Measurements from ENCODE around the gene RNF166. TPM values are rescaled to one million over a fixed set of nuclear protein-coding genes. Genes with fewer than 3 reads are reported as not detected.

The RNF166 gene
- total RNA-seq, 1 donor from 2014 or later, result 50.6 TPM

GRCh38 chr16:88697116-88697830, 8.9 kb downstream of the RNF166 start:
- H3K27me3 ChIP-seq, result no peaks in the 10 kb centered on the region
- ATAC-seq (no peak), DNase-seq (no peak)
- intact Hi-C loops (cut with DNase I), result no loop called here
- H3K27ac ChIP-seq, result no peak overlapping the region
- peaks cover 29% of the 10 kb centered on the region for H3K4me1 ChIP-seq
- no peak for TF ChIP-seq CTCF (IDR thresholded peaks at IDR 0.05)
- H3K9me3 ChIP-seq, result no peaks in the 10 kb centered on the region
- no peak overlapping the region for H3K4me3 ChIP-seq
- peaks cover 36% of the 10 kb centered on the region for H3K36me3 ChIP-seq

- ATAC-seq (no peak), DNase-seq (no peak)
- Histone ChIP-seq H3K27me3 (no peaks in the 10 kb centered on the region), H3K9me3 (no peaks in the 10 kb centered on the region), H3K36me3 (peaks cover 36% of the 10 kb centered on the region), H3K4me1 (peaks cover 25% of the 10 kb centered on the region), H3K27ac (no peak overlapping the region), H3K4me3 (no peak overlapping the region)
- TF ChIP-seq CTCF (IDR thresholded peaks at IDR 0.05), result no peak
- intact Hi-C loops (cut with DNase I), result no loop called here
These were observed 9.8 kb downstream of the RNF166 start for GRCh38 chr16:88696441-88696840.

- Histone ChIP-seq H3K36me3 (peaks cover 36% of the 10 kb centered on the region), H3K27me3 (peaks cover 7% of the 10 kb centered on the region), H3K27ac (no peak overlapping the region), H3K4me3 (no peak overlapping the region), H3K9me3 (no peaks in the 10 kb centered on the region), H3K4me1 (peaks cover 20% of the 10 kb centered on the region)
- intact Hi-C loops (cut with DNase I), result no loop called here
- ATAC-seq (no peak), DNase-seq (no peak)
- TF ChIP-seq CTCF (IDR thresholded peaks at IDR 0.05), result no peak
These were observed 10.5 kb downstream of the RNF166 start for GRCh38 chr16:88695753-88696152.

GRCh38 chr16:88695218-88695617, 11.0 kb downstream of the RNF166 start:
- peak; percentile 1 for ATAC-seq
- peaks cover 14% of the 10 kb centered on the region for H3K4me1 ChIP-seq
- H3K36me3 ChIP-seq, result peaks cover 36% of the 10 kb centered on the region
- H3K27ac ChIP-seq, result no peak overlapping the region
- no peak overlapping the region for H3K4me3 ChIP-seq
- no peaks in the 10 kb centered on the region for H3K9me3 ChIP-seq
- intact Hi-C loops (cut with DNase I), result no loop called here
- peak; percentile 73 for DNase-seq
- H3K27me3 ChIP-seq, result peaks cover 7% of the 10 kb centered on the region
- no peak for TF ChIP-seq CTCF (IDR thresholded peaks at IDR 0.05)

- peaks cover 9% of the 10 kb centered on the region for H3K27me3 ChIP-seq
- no peak overlapping the region for H3K4me3 ChIP-seq
- DNase-seq (peak; percentile 61), ATAC-seq (no peak)
- peaks cover 32% of the 10 kb centered on the region for H3K36me3 ChIP-seq
- H3K27ac ChIP-seq, result no peak overlapping the region
- no peaks in the 10 kb centered on the region for H3K9me3 ChIP-seq
- TF ChIP-seq CTCF (IDR thresholded peaks at IDR 0.05), result no peak
- intact Hi-C loops (cut with DNase I), result no loop called here
- peaks cover 8% of the 10 kb centered on the region for H3K4me1 ChIP-seq
These were observed 11.8 kb downstream of the RNF166 start for GRCh38 chr16:88694221-88695087.
